GM21360 (cell line): Measurements from ENCODE around the gene FRMD4A.

Experiments
- ATAC-seq: cut with Tn5 transposase; IDR thresholded peaks from one replicate; pipeline ENCODE4 v1.9.1; 2021; ENCODE audit warnings: mild to moderate bottlenecking, moderate library complexity; ENCODE audit not compliant: unreplicated experiment

Gene FRMD4A

GRCh38 chr10:13739183-13739582 lies 591.5 kb downstream of the FRMD4A start:
- no peak for ATAC-seq

GRCh38 chr10:13736506-13736905 lies 594.2 kb downstream of the FRMD4A start:
- no peak for ATAC-seq

DNA sequence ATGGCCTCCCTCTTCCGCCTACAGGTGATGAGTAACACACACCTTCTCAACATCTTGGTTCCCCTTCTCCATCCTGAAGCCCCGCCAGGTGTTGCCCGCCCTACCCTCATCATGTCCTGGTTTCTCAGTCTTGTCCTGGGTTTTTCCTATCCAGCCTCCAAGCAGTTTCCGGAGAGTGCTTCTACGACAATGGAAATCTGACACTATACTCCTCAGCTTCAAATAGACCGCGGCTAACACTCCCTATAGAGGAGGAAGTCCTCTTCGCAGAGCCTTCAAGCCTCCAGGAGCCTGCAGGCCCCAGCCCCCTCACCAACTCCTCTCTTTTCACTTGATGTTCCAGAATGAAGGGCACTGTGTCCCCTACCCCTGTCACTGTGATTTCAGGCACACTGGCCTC lies 596.6 kb downstream of the FRMD4A start:
- no peak for ATAC-seq

GRCh38 chr10:13733071-13733470 lies 597.7 kb downstream of the FRMD4A start:
- ATAC-seq = no peak

- ATAC-seq = no peak
Measured at GRCh38 chr10:13732465-13732881, 598.3 kb downstream of the FRMD4A start.

DNA sequence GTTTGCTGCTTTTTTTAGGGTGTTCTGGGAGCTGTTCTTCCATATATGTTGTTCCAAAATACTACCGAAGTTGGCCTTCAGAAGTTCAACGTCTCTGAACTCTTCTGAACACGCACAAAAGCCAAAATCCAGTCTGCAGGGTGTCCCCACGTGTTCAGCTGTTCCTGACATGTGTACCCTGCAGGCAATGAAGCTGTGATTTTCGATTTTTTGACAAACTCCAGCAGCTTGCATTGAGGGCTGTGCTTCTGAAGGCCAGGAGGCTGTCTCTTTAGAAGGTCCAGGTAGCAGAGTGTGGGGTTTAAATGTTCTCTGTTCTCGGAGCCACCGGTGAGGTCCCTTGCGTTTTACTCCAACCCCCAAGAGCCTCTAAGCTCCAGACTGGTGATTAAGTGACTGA lies 598.9 kb downstream of the FRMD4A start:
- ATAC-seq = no peak

GRCh38 chr10:13730956-13731355 lies 599.8 kb downstream of the FRMD4A start:
- no peak for ATAC-seq

GRCh38 chr10:13730306-13730652 lies 600.4 kb downstream of the FRMD4A start:
- ATAC-seq = no peak

GRCh38 chr10:13729586-13730305 lies 601.0 kb downstream of the FRMD4A start:
- ATAC-seq = no peak

DNA sequence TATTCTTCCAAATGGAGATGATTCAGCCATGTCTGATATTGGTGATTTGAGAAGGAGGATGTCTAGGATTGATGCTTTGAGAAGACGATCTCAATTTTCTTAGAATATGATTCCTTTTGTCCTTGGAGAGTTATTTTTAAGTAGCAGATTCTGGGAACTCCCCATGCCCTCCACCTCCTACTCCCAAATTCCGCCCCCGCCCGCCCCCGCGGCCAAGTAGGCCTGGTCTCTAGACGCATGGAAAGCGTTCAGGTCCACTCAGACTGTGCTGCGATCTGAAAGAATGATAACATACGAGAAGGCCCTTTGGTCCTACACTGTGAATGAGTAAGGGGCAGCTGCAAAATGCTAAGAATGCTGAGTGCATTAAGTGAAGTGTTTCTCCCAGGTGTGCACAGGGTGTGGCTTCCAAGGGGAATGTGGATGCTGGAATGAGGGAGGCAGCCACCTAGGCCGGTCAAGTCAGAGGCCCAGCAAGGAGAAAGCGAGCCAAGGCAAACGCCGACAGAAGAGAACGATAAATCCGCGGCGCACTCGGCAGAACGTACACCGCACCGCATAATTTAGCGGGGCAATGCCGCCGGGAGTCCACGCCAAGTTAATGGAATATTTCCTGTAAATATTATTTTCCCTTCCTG lies 601.7 kb downstream of the FRMD4A start:
- ATAC-seq = no peak

DNA sequence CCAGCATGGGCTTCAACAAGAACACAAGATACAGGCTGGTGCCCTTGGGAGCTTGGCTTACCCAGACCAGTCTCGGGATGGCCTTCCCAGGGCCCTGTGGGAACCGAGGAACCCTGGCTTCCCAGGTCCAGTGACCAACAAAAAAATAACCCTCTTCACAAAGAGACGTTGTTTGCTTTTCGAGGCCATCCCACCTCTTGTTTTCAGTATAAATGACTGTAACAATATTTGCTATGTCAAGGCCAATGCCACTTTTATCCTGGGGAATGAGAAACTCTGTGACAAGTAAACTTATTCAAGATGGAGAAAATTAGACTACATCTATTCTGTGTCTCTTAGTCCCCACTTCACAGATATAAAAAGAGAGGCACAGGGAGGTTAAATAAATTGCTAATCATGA lies 605.1 kb downstream of the FRMD4A start:
- no peak for ATAC-seq

DNA sequence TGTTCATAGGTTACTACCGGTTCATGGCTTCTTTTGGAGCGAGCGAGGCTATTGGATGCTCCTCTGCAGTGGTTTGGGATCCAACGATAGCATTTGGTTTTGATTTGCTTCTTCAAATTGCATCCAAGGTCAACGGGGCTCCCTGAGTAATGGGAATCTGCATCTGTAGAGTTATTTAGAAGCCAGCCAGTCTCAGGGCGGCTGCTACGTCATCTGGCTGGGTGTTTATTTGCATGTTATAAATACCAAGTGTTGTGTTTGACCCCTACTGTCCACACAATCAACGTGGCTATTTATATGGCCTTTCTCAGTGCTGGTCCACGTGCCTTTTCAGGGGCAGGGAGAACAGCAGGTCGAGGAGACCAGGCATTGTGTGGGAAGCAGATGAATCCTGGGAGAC lies 606.2 kb downstream of the FRMD4A start:
- ATAC-seq = no peak

DNA sequence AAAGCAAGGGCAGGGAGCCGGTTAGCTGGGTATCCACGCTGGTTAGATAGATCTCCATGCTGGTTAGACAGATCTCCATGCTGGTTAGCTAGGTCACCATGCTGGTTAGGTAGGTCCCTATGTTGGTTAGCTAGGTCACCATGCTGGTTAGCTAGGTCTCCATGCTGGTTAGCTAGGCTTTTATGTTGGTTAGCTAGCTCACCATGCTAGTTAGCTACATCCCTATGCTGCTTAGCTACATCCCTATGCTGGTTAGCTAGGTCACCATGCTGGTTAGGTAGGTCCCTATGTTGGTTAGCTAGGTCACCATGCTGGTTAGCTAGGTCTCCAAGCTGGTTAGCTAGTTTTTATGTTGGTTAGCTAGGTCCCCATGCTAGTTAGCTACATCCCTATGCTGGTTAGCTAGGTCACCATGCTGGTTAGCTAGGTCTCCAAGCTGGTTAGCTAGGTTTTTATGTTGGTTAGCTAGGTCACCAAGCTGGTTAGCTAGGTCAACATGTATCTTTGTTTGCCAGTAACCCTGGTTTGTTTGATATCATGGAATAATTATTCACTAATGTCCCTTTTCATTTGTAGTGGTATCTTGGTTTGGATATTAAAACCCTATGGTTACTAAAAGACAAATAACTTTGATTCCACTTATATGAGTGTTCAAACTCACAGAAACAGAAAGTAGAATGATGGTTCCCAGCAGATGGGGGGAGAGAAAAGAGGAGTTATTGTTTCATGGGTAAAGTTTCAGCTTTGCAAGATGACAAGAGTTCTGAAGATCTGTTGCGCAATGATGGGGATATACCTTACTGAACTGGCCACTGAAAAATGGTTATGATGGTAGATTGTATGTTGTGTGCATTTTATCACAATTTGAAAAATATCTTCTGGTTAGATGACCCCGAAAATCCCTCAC lies 607.7 kb downstream of the FRMD4A start:
- ATAC-seq = no peak

DNA sequence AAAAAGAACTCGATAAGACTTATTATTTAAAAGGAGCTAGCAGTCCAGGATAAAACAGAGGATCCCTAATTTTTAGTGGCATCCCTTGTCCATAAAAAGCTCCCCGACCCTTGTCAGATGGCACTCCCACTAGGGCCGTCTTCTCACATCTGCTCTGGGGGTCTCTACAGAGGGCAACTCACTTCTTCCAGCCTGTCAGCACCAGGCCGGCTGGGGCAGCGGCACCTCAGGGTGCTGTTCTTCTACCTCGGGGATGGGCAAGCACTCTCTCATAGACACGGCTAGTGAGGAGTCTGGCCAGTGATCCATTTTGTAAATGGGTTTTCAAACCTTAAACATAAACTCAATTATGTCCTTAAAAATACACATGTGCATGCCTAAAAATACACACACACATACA lies 609.2 kb downstream of the FRMD4A start:
- no peak for ATAC-seq

DNA sequence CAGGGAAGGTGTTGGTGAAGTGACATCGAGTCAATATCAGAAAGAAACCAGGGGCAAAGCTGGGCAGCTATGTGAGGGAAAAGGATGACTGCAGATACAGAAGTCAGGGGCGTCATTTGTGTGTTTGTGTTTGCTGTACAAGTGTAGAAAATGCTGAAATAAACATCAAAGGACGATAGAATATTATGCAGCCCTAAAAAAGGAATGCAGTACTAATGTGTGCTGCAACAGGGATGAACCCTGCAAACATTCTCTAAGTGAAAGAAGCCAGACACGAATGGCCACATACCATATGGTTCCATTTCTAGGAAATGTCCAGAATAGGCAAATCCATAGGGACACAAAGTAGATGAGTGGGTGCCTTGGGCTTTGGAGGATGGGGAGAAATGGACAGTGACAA lies 610.0 kb downstream of the FRMD4A start:
- ATAC-seq = no peak

- ATAC-seq = no peak
Measured at GRCh38 chr10:13719425-13719824, 611.3 kb downstream of the FRMD4A start.

GRCh38 chr10:13718820-13719219 lies 611.9 kb downstream of the FRMD4A start:
- no peak for ATAC-seq

- no peak for ATAC-seq
Measured at GRCh38 chr10:13717936-13718772, 612.6 kb downstream of the FRMD4A start.

DNA sequence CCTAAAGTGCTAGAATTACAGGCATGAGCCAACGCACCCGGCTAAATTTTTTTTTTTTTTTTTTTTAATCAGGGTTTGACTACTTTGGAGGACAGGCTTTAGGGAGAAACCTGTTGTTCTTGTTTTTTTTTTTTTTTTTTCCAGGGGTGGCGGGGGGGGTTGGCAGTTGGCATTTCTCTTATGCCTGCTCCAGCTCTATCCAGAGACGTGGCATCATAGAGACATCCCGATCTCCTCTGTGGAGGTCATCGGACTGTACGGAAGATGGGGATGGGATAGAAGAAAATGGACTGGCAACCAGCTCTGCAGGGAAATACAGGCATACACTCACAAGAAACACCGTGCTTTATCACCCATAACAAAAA lies 613.2 kb downstream of the FRMD4A start:
- ATAC-seq = no peak

DNA sequence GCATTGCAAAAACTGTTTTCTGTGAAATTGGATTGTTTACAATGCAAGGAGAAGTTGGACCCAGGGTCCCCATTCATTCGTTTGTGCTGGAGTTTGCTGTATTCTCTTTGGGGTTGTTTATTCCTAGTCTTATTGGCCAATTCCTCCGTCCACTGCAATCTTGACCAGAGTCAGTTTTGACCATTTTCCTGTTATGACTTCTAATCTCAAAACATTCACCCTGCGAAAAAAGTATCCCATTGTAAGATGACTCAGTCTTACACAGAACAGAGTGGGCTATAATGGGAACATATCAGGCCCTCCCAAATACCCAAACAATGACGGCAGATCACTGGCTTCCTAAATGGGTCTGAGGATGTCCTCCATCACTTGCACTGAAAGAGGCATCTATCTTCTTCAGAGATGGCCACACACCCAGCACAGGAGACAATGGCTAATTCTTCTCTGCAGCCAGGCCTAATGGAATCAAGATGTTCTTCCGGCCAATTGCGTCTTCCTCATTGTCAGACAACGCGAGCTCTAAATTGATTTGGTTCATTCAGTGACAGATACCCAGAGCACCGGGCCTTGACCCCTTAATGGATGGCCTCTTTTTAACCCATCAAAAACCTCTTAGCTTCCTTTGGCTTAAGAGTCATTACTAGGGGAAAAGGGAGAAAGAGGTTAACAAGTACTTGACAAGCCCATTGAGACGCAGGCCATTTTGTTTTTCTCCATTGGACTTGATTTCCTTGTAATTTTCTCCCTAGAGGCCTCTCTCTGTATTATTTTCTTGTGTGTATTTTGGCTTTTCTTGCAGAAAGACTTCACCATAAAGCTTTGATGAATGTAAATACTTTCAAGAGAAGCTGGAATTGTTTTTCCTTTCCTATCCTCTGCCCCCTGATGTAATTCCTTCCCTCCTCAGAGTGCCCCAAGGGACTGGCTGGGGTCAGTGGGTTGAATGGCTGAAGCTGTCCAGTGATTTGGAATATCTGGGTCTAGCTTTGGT lies 614.3 kb downstream of the FRMD4A start:
- ATAC-seq = no peak
